H1 (cell line): ENCODE measurements around the gene FMN2. TPM values are rescaled to one million over a fixed set of nuclear protein-coding genes. Genes with fewer than 3 reads are reported as not detected.

Experiments used
- CTCF ChIA-PET: fragments of 300-600 bp; sonication (Branson Sonifier 250); formaldehyde crosslinking; loops from one replicate; lab custom pipeline; 2021; ENCODE audit not compliant: partially characterized antibody; lab: Charles Lee
- POLR2A ChIA-PET: fragments of 300-600 bp; sonication (Branson Sonifier 250); formaldehyde crosslinking; loops from one replicate; lab custom pipeline; 2021; ENCODE audit warnings: inconsistent platforms; ENCODE audit not compliant: partially characterized antibody; lab: Charles Lee
- DNase-seq, 2 experiments: peaks; one replicate each; pipeline versions ENCODE4 v3.0.0 to v3.0.0-alpha.2; 2010 to 2022; ENCODE audit warnings: low spot score in 2 of 2, low read depth in 1 of 2, mixed read lengths in 1 of 2
- FAIRE-seq: peaks from 2 replicates; lab custom pipeline; 2011; peaks lifted over from hg19 to GRCh38; lab: Jason Lieb, UNC
- H2AFZ ChIP-seq: 2 replicates; pipeline ENCODE4 v1.8.1; 2012; ENCODE audit warnings: low read length, inconsistent platforms
- H2AK5ac ChIP-seq: 2 replicates; pipeline ENCODE4 v1.6.1; 2013; ENCODE audit warnings: low read depth, low read length
- H2BK120ac ChIP-seq: replicated peaks from 2 replicates; pipeline ENCODE3; 2013; ENCODE audit warnings: low read depth, low read length, inconsistent platforms
- H2BK12ac ChIP-seq: 2 replicates; pipeline ENCODE4 v1.6.1; 2013; ENCODE audit warnings: low read depth, low read length
- H2BK15ac ChIP-seq: 2 replicates; pipeline ENCODE4 v1.6.1; 2013; ENCODE audit warnings: low read length
- H2BK20ac ChIP-seq: 2 replicates; pipeline ENCODE4 v1.6.1; 2013; ENCODE audit warnings: low read length
- H2BK5ac ChIP-seq: 2 replicates; pipeline ENCODE4 v1.6.1; 2013; ENCODE audit warnings: low read depth, low read length
- H3K14ac ChIP-seq: 2 replicates; pipeline ENCODE4 v1.6.1; 2013; ENCODE audit warnings: inconsistent platforms; ENCODE audit not compliant: insufficient read length
- H3K18ac ChIP-seq: 2 replicates; pipeline ENCODE4 v1.6.1; 2013; ENCODE audit warnings: low read length; ENCODE audit errors: extremely low read depth
- H3K23ac ChIP-seq: 2 replicates; pipeline ENCODE4 v1.6.1; 2013; ENCODE audit warnings: inconsistent platforms; ENCODE audit not compliant: insufficient read length
- H3K23me2 ChIP-seq: 2 replicates; pipeline ENCODE4 v1.6.1; 2013; ENCODE audit warnings: low read depth, low read length
- H3K27ac ChIP-seq: 2 replicates; pipeline ENCODE4 v1.6.1; 2011; ENCODE audit warnings: low read depth, low read length, inconsistent platforms
- H3K27me3 ChIP-seq, 4 experiments: replicated peaks in 1 of 4; 1 replicate in 1 of 4; 2 replicates in 3 of 4; pipeline versions ENCODE4 v1.6.1 to v1.8.1; 2011 to 2013; ENCODE audit warnings: low read length in 3 of 4, mild to moderate bottlenecking in 3 of 4, inconsistent platforms in 2 of 4, mixed read lengths in 2 of 4, moderate library complexity in 1 of 4; ENCODE audit not compliant: control insufficient read depth in 3 of 4, insufficient read depth in 3 of 4; ENCODE audit errors: extremely low read depth in 1 of 4
- H3K36me3 ChIP-seq, 4 experiments: 2 replicates each; pipeline versions ENCODE4 v1.6.1 to v1.8.1; 2011 to 2013; ENCODE audit warnings: mild to moderate bottlenecking in 4 of 4, low read length in 3 of 4, moderate library complexity in 2 of 4, control low read depth in 1 of 4, inconsistent platforms in 1 of 4; ENCODE audit not compliant: insufficient read depth in 4 of 4, control insufficient read depth in 2 of 4
- H3K4ac ChIP-seq: replicated peaks from 2 replicates; pipeline ENCODE3; 2013; ENCODE audit warnings: low read length, low read depth, mixed read lengths, inconsistent platforms; ENCODE audit not compliant: insufficient read length
- H3K4me1 ChIP-seq, 4 experiments: replicated peaks in 1 of 4; 1 replicate in 1 of 4; 2 replicates in 3 of 4; pipeline versions ENCODE4 v1.6.1 to v1.8.1; 2011 to 2013; ENCODE audit warnings: low read length in 3 of 4, inconsistent platforms in 2 of 4, mixed read lengths in 1 of 4; ENCODE audit not compliant: insufficient read depth in 4 of 4, control insufficient read depth in 3 of 4
- H3K4me2 ChIP-seq, 2 experiments: 2 replicates each; pipeline versions ENCODE4 v1.6.1 to v1.8.1; 2011 to 2013; ENCODE audit warnings: low read depth in 2 of 2, low read length in 2 of 2, control low read depth in 1 of 2, inconsistent platforms in 1 of 2, mild to moderate bottlenecking in 1 of 2; ENCODE audit not compliant: insufficient read depth in 1 of 2
- H3K4me3 ChIP-seq, 4 experiments: fragments of 200-600, 300-600 bp in 1 of 4; sonication (generic), shearing (Covaris generic), sonication (Bioruptor Twin) in 1 of 4; 2 replicates each; pipeline versions ENCODE4 v1.5.1 to v1.8.1; 2011 to 2016; ENCODE audit warnings: low read length in 4 of 4, low read depth in 3 of 4, control low read depth in 2 of 4, inconsistent platforms in 2 of 4, mild to moderate bottlenecking in 2 of 4, mixed read lengths in 1 of 4, moderate library complexity in 1 of 4; ENCODE audit not compliant: insufficient read depth in 2 of 4; ENCODE audit errors: extremely low read depth in 1 of 4
- H3K56ac ChIP-seq: replicated peaks from 2 replicates; pipeline ENCODE3; 2013; ENCODE audit warnings: low read depth, mild to moderate bottlenecking, mixed read lengths, low read length, inconsistent platforms; ENCODE audit not compliant: insufficient read length
- H3K79me1 ChIP-seq: 2 replicates; pipeline ENCODE4 v1.6.1; 2013; ENCODE audit warnings: low read depth, low read length, control low read depth
- H3K79me2 ChIP-seq, 2 experiments: 2 replicates each; pipeline versions ENCODE4 v1.6.1 to v1.8.1; 2012 to 2013; ENCODE audit warnings: low read length in 2 of 2, mild to moderate bottlenecking in 2 of 2, inconsistent platforms in 1 of 2; ENCODE audit not compliant: insufficient read depth in 2 of 2, control insufficient read depth in 1 of 2
- H3K9ac ChIP-seq, 4 experiments: replicated peaks in 1 of 4; 1 replicate in 1 of 4; 2 replicates in 3 of 4; pipeline versions ENCODE4 v1.6.1 to v1.8.1; 2011 to 2013; ENCODE audit warnings: low read depth in 3 of 4, low read length in 3 of 4, control low read depth in 2 of 4, mild to moderate bottlenecking in 2 of 4, moderate library complexity in 2 of 4, inconsistent platforms in 1 of 4; ENCODE audit errors: extremely low read depth in 1 of 4
- H3K9me3 ChIP-seq, 2 experiments: 2 replicates each; pipeline versions ENCODE4 v1.6.1 to v1.8.1; 2012 to 2013; ENCODE audit warnings: mild to moderate bottlenecking in 2 of 2, moderate library complexity in 2 of 2, control low read depth in 1 of 2, inconsistent platforms in 1 of 2, low read depth in 1 of 2, low read length in 1 of 2, mixed read lengths in 1 of 2; ENCODE audit not compliant: insufficient read depth in 2 of 2
- H4K20me1 ChIP-seq, 2 experiments: replicated peaks in 1 of 2; 2 replicates each; pipeline versions ENCODE3 to v1.8.1; 2011 to 2013; ENCODE audit warnings: inconsistent platforms in 2 of 2, low read length in 2 of 2, mild to moderate bottlenecking in 1 of 2; ENCODE audit not compliant: insufficient read depth in 2 of 2, control insufficient read depth in 1 of 2
- H4K5ac ChIP-seq: 2 replicates; pipeline ENCODE4 v1.6.1; 2013; ENCODE audit warnings: low read length, low read depth, mixed read lengths, inconsistent platforms; ENCODE audit not compliant: insufficient read length
- H4K8ac ChIP-seq: 2 replicates; pipeline ENCODE4 v1.8.0; 2013; ENCODE audit warnings: mild to moderate bottlenecking, moderate library complexity, low read length, inconsistent platforms; ENCODE audit not compliant: insufficient read depth; ENCODE audit errors: extremely low read depth
- H4K91ac ChIP-seq: replicated peaks from 2 replicates; pipeline ENCODE3; 2013; ENCODE audit warnings: low read length, mixed read lengths, inconsistent platforms; ENCODE audit not compliant: insufficient read length
- ATF3 ChIP-seq: IDR thresholded peaks from 2 replicates; pipeline ENCODE4 v1.6.1; 2011; ENCODE audit warnings: low read depth, mild to moderate bottlenecking, low read length; ENCODE audit not compliant: insufficient read depth
- BACH1 ChIP-seq: IDR thresholded peaks from 2 replicates; pipeline ENCODE4 v1.6.1; 2012; ENCODE audit warnings: low read length, improper control_type of control experiment
- BCL11A ChIP-seq, 2 experiments: IDR thresholded peaks; one replicate each; pipeline ENCODE4 v1.6.1; 2011; ENCODE audit warnings: low read depth in 2 of 2, low read length in 2 of 2, mild to moderate bottlenecking in 2 of 2
- E2F6 ChIP-seq: IDR thresholded peaks from 2 replicates; pipeline ENCODE4 v1.6.1; 2012; ENCODE audit warnings: inconsistent platforms
- POLR2AphosphoS5 ChIP-seq: IDR thresholded peaks from 2 replicates; pipeline ENCODE4 v1.6.1; 2011; ENCODE audit warnings: low read depth, low read length
- RXRA ChIP-seq: IDR thresholded peaks from 2 replicates; pipeline ENCODE4 v1.6.1; 2011; ENCODE audit warnings: low read depth, mild to moderate bottlenecking, low read length, moderate library complexity; ENCODE audit not compliant: insufficient read depth
- SRF ChIP-seq: IDR thresholded peaks from 2 replicates; pipeline ENCODE4 v1.6.1; 2011; ENCODE audit warnings: mild to moderate bottlenecking, low read depth, low read length, moderate library complexity
- ZNF274 ChIP-seq: IDR thresholded peaks from 2 replicates; pipeline ENCODE4 v1.7.0; 2012; ENCODE audit warnings: low read length, borderline replicate concordance; ENCODE audit errors: extremely low read depth
- WGBS, 2 experiments: shearing (Covaris generic) in 1 of 2; methylation state at CpG; one replicate each; pipeline versions ENCODE4 v1.1.6 to v1.1.7; 2013 to 2015; ENCODE audit warnings: low lambda C conversion rate in 2 of 2, mixed read lengths in 2 of 2, inconsistent platforms in 1 of 2, low coverage in 1 of 2, missing lambda C conversion rate in 1 of 2; ENCODE audit not compliant: insufficient replicate concordance in 2 of 2, insufficient coverage in 1 of 2, insufficient read length in 1 of 2; ENCODE audit errors: extremely low coverage in 1 of 2, missing lambda C conversion rate in 1 of 2; 5-methylcytosine and 5-hydroxymethylcytosine counted together
- polyA plus RNA-seq, 7 experiments: library from polyadenylated mRNA; depleted of rRNA in 3 of 7; stranded (reverse) in 5 of 7; unstranded in 2 of 7; fragments of >200 nt in 5 of 7; fragments of 200-250 nt in 2 of 7; gene quantifications; 1 replicate in 5 of 7; 2 replicates in 1 of 7; 4 replicates in 1 of 7; pipeline versions ENCODE4 v1.2.1 to v1.2.3, GENCODE V29; 2011 to 2013; ENCODE audit warnings: missing spikeins in 2 of 7, mixed read lengths in 2 of 7
- total RNA-seq: library from RNA; stranded (reverse); fragmentation: NEBNext Ultra II Directional; extraction: Animal tissue kit (Norgen Biotek cat#: 25700); gene quantifications from 2 replicates; pipeline ENCODE4 v1.2.1, GENCODE V29; 2021

FMN2 gene
- total and polyA plus RNA-seq, 2 of the 8 experiments (the other 6 are each of a cell fraction or from before 2014, with no cell fraction given) = 0.83 to 2.0 TPM

DNA sequence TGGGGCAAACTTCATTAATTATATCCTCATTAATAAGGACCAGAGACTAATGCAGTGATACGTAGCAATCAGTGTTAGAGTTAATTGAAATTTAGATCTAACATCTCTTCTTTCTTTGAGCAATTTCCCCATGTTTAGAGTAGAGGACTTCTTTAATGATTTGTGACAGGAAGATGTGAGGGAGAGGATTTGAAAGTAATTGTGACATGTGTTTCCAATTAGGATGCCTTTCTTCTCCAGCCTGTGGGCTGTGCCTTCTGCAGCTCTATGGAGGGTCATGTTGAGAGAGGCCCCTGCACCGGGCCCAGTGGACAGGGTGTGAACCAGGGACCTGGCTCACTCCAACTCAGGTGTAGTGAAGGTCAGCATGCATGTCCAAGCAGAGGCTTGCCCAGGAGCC is 417.3 kb downstream of the FMN2 start:
- Histone ChIP-seq H2AFZ (no peak overlapping the region), H3K4me3 (no peak overlapping the region), H3K79me2 (no peaks in the 10 kb centered on the region), H3K27ac (no peak overlapping the region), H3K56ac (no peak overlapping the region), H3K18ac (no peak overlapping the region), H3K9ac (no peak overlapping the region), H4K5ac (no peak overlapping the region), H3K23ac (no peak overlapping the region), H4K20me1 (no peaks in the 10 kb centered on the region), H3K36me3 (no peaks in the 10 kb centered on the region), H3K4ac (no peak overlapping the region), H2BK20ac (no peak overlapping the region), H3K23me2 (no peaks in the 10 kb centered on the region), H2BK120ac (no peak overlapping the region), H4K91ac (no peak overlapping the region), H3K27me3 (no peaks in the 10 kb centered on the region), H3K9me3 (no peaks in the 10 kb centered on the region), H3K4me2 (no peak overlapping the region)
- FAIRE-seq (no peak), DNase-seq (no peak)
- POLR2A ChIA-PET = no interaction called here
- WGBS, 2 experiments = 87% methylated on average over 2 of the region's 2 CpGs; no CpG with 5 or more reads in 1 of the 2 experiments
- CTCF ChIA-PET = no interaction called here
- TF ChIP-seq RXRA (no peak), POLR2AphosphoS5 (no peak), ZNF274 (no peak), BCL11A (IDR thresholded peaks at IDR 0.05; ENCODE audit: low read depth in 2 of 2, low read length in 2 of 2) (no peak), E2F6 (no peak), BACH1 (no peak), ATF3 (no peak), SRF (no peak)
- TF ChIP-seq, all 59 proteins: peak for 0
- Histone ChIP-seq H3K14ac (no peak overlapping the region), H2BK12ac (no peak overlapping the region), H2BK15ac (no peak overlapping the region), H2AK5ac (no peak overlapping the region), H3K79me1 (no peaks in the 10 kb centered on the region), H4K8ac (no peak overlapping the region), H2BK5ac (no peak overlapping the region), H3K4me1 (no peaks in the 10 kb centered on the region)
